Bladder microvascular endothelial cell (primary cell): ENCODE data around the gene JTB. TPM values are rescaled to one million over a fixed set of nuclear protein-coding genes. Genes with fewer than 3 reads are reported as not detected.

Source experiments
- total RNA-seq: library from RNA; depleted of rRNA; stranded (reverse); fragments of >200 nt; gene quantifications from 2 replicates; pipeline ENCODE4 v1.2.3, GENCODE V29; 2014

The JTB gene
- total RNA-seq = 73.7 and 78.2 TPM in 2 replicates

GRCh38 chr1:153977250-153978240 is at the start of gene JTB:
JTB (minus strand) TSS chr1:153977674; CDS start chr1:153977252, 422 bp downstream.

GRCh38 chr1:153990468-153991150 is 13.1 kb upstream of the JTB start, which contains the start of gene RPS27:
RPS27 (plus strand) TSS chr1:153990762; CDS start chr1:153990797, 35 bp downstream.

GRCh38 chr1:153985941-153986761 is 8.7 kb upstream of the JTB start, which contains the start of gene RAB13:
RAB13 (minus strand) TSS chr1:153986339; CDS start chr1:153986236, 103 bp downstream.

GRCh38 chr1:153967107-153967999 is 10.1 kb downstream of the JTB start, which contains the start of gene CREB3L4:
CREB3L4 (plus strand) TSS chr1:153967902; CDS start chr1:153968526, 624 bp downstream.

GRCh38 chr1:153963030-153963849 is 14.2 kb downstream of the JTB start, which contains the start of gene SLC39A1:
SLC39A1 (minus strand) TSS chr1:153963537; CDS start chr1:153962715, 822 bp downstream.

GRCh38 chr1:153958111-153958960 is 19.1 kb downstream of the JTB start, which contains the start of gene CRTC2:
CRTC2 (minus strand) TSS chr1:153958612; CDS start chr1:153958497, 115 bp downstream.

GRCh38 chr1:153946622-153947241 is 30.7 kb downstream of the JTB start, which contains the start of gene DENND4B:
DENND4B (minus strand) TSS chr1:153946718; CDS start chr1:153944374, 2,344 bp downstream.

Other genes starting within 250 kb of the JTB start
- 22.0 and 41.3 TPM in 2 replicates for gene INTS3, start 249.6 kb downstream of the JTB start, total RNA-seq
- 19.4 and 29.0 TPM in 2 replicates for gene SLC27A3, start 202.3 kb downstream of the JTB start, total RNA-seq
- 3.6 and 9.8 TPM in 2 replicates for gene GATAD2B, start 54.7 kb downstream of the JTB start, total RNA-seq
- gene DENND4B, start 31.0 kb downstream of the JTB start, total RNA-seq = 9.1 and 25.8 TPM in 2 replicates
- gene CRTC2, start 19.1 kb downstream of the JTB start, total RNA-seq = 5.0 and 7.9 TPM in 2 replicates
- 87.4 and 114 TPM in 2 replicates for gene SLC39A1, start 14.1 kb downstream of the JTB start, total RNA-seq
- gene CREB3L4, start 9.8 kb downstream of the JTB start, total RNA-seq = 6.5 and 8.3 TPM in 2 replicates
- 48.4 and 87.2 TPM in 2 replicates for gene RAB13, start 8.7 kb upstream of the JTB start, total RNA-seq
- gene RPS27, start 13.1 kb upstream of the JTB start, total RNA-seq = 596 and 1,367 TPM in 2 replicates
- gene NUP210L, start 177.4 kb upstream of the JTB start, total RNA-seq = 0.06 and 0.16 TPM in 2 replicates
- gene TPM3, start 214.4 kb upstream of the JTB start, total RNA-seq = 449 and 809 TPM in 2 replicates
- gene CFAP141, start 228.7 kb upstream of the JTB start, total RNA-seq = not detected in 2 replicates
- gene UBAP2L, start 243.3 kb upstream of the JTB start, total RNA-seq = 31.9 and 123 TPM in 2 replicates